WTC11 (cell line): Measurements from ENCODE around the gene SLC26A2. TPM values are rescaled to one million over a fixed set of nuclear protein-coding genes. Genes with fewer than 3 reads are reported as not detected.

ENCODE experiments used
- ATAC-seq: fragments of 200-7000 bp; cut with Tn5 transposase; 2 replicates; pipeline ENCODE4 v1.10.0; 2021; ENCODE audit warnings: mild to moderate bottlenecking, moderate library complexity
- CTCF ChIA-PET: fragments of 300-600 bp; sonication (Branson Sonifier 250); formaldehyde crosslinking; loops from one replicate; lab custom pipeline; 2021; ENCODE audit warnings: antibody characterized with exemption; lab: Charles Lee
- POLR2A ChIA-PET: fragments of 350-600 bp; sonication (Branson Sonifier 250); formaldehyde crosslinking; loops from one replicate; lab custom pipeline; 2021; ENCODE audit warnings: antibody characterized with exemption; lab: Charles Lee
- DNase-seq: peaks from one replicate; pipeline ENCODE4 v3.0.0; 2021; ENCODE audit warnings: low spot score
- H3K27ac Mint-ChIP-seq: 2 replicates; pipeline ENCODE4 v1.8.0; 2021; ENCODE audit warnings: mixed read lengths
- H3K27me3 Mint-ChIP-seq: 2 replicates; pipeline ENCODE4 v1.8.0; 2021; ENCODE audit warnings: low read depth, mild to moderate bottlenecking, moderate library complexity, mixed read lengths
- H3K36me3 Mint-ChIP-seq: 2 replicates; pipeline ENCODE4 v1.8.0; 2021; ENCODE audit warnings: mixed read lengths
- H3K4me1 Mint-ChIP-seq: 2 replicates; pipeline ENCODE4 v1.8.0; 2022; ENCODE audit warnings: mixed read lengths
- H3K4me3 Mint-ChIP-seq: 2 replicates; pipeline ENCODE4 v1.8.0; 2021; ENCODE audit warnings: mild to moderate bottlenecking, moderate library complexity, mixed read lengths
- H3K9me3 Mint-ChIP-seq: 2 replicates; pipeline ENCODE4 v1.8.0; 2021; ENCODE audit warnings: mixed read lengths
- AFF4 ChIP-seq: sonication (generic); formaldehyde crosslinking; IDR thresholded peaks from 2 replicates; pipeline ENCODE4 v1.8.1; 2023; ENCODE audit warnings: mild to moderate bottlenecking, missing genetic modification reagents, borderline replicate concordance
- ETV6 ChIP-seq: sonication (generic); formaldehyde crosslinking; IDR thresholded peaks from 2 replicates; pipeline ENCODE4 v1.8.1; 2022; ENCODE audit warnings: mild to moderate bottlenecking, missing genetic modification reagents
- FOXP1 ChIP-seq: sonication (generic); formaldehyde crosslinking; IDR thresholded peaks from 2 replicates; pipeline ENCODE4 v1.8.0; 2022; ENCODE audit warnings: missing genetic modification reagents, mild to moderate bottlenecking, moderate library complexity, borderline replicate concordance
- GABPB1 ChIP-seq: sonication (generic); formaldehyde crosslinking; IDR thresholded peaks from 2 replicates; pipeline ENCODE4 v1.8.1; 2023; ENCODE audit warnings: mild to moderate bottlenecking, missing genetic modification reagents
- IRF1 ChIP-seq: sonication (generic); formaldehyde crosslinking; IDR thresholded peaks from 2 replicates; pipeline ENCODE4 v1.8.0; 2023; ENCODE audit warnings: missing genetic modification reagents
- KAT7 ChIP-seq: sonication (generic); formaldehyde crosslinking; IDR thresholded peaks from 2 replicates; pipeline ENCODE4 v1.8.1; 2023; ENCODE audit warnings: missing genetic modification reagents, mild to moderate bottlenecking, borderline replicate concordance
- MLX ChIP-seq: sonication (generic); formaldehyde crosslinking; IDR thresholded peaks from 2 replicates; pipeline ENCODE4 v1.8.1; 2023; ENCODE audit warnings: mild to moderate bottlenecking, missing genetic modification reagents, moderate library complexity
- NR1H2 ChIP-seq: sonication (generic); formaldehyde crosslinking; IDR thresholded peaks from 2 replicates; pipeline ENCODE4 v1.9.0; 2021; ENCODE audit warnings: mild to moderate bottlenecking, moderate library complexity, missing genetic modification reagents
- NR2C2 ChIP-seq: sonication (generic); formaldehyde crosslinking; IDR thresholded peaks from 2 replicates; pipeline ENCODE4 v1.8.0; 2022; ENCODE audit warnings: mild to moderate bottlenecking, missing genetic modification reagents
- RELA ChIP-seq: sonication (generic); formaldehyde crosslinking; IDR thresholded peaks from 2 replicates; pipeline ENCODE4 v1.8.1; 2022; ENCODE audit warnings: missing genetic modification reagents, mild to moderate bottlenecking, borderline replicate concordance
- SOX15 ChIP-seq: fragments of 250-450 bp; sonication (Bioruptor Pico); IDR thresholded peaks from 2 replicates; pipeline ENCODE4 v1.9.0; 2021; ENCODE audit warnings: mild to moderate bottlenecking
- ZBTB21 ChIP-seq: sonication (generic); formaldehyde crosslinking; IDR thresholded peaks from 2 replicates; pipeline ENCODE4 v1.8.1; 2023; ENCODE audit warnings: mild to moderate bottlenecking, missing genetic modification reagents, borderline replicate concordance
- ZNF219 ChIP-seq: sonication (generic); formaldehyde crosslinking; IDR thresholded peaks from 2 replicates; pipeline ENCODE4 v1.8.0; 2023; ENCODE audit warnings: missing genetic modification reagents, mild to moderate bottlenecking, borderline replicate concordance
- ZNF416 ChIP-seq: fragments of 250-450 bp; sonication (Bioruptor Pico); IDR thresholded peaks from 2 replicates; pipeline ENCODE4 v1.9.0; 2021; ENCODE audit warnings: mild to moderate bottlenecking, inconsistent platforms
- ZNF423 ChIP-seq: fragments of 250-450 bp; sonication (Bioruptor Pico); IDR thresholded peaks from 2 replicates; pipeline ENCODE4 v2.1.2; 2022; ENCODE audit warnings: mild to moderate bottlenecking, moderate library complexity
- total RNA-seq: library from RNA; stranded (reverse); gene quantifications from 3 replicates; pipeline ENCODE4 v1.2.3, GENCODE V29; 2021

The SLC26A2 gene
- total RNA-seq, 1 experiment from 2014 or later, result 11.1 TPM

- TF ChIP-seq ZNF416 (CRISPR knock-in tag) (no peak), MLX (no peak), ZBTB21 (CRISPR knock-in tag) (no peak)
Observed at GRCh38 chr5:149954798-149955197, 5.8 kb upstream of the SLC26A2 start (continued).

- DNase-seq (no peak), ATAC-seq (no peak)
- Mint-ChIP-seq H3K36me3 (no peaks in the 10 kb centered on the region), H3K9me3 (no peaks in the 10 kb centered on the region), H3K27ac (no peak overlapping the region), H3K4me1 (peaks cover 15% of the 10 kb centered on the region), H3K27me3 (peaks cover 5% of the 10 kb centered on the region; the same call in 1 of the 2 replicates), H3K4me3 (no peak overlapping the region)
- POLR2A ChIA-PET, result no interaction called here
- TF ChIP-seq NR2C2, result no peak
- TF ChIP-seq, all 79 proteins: peak for 0
- CTCF ChIA-PET, result no interaction called here
Observed at GRCh38 chr5:149956685-149957084, 3.9 kb upstream of the SLC26A2 start.

GRCh38 chr5:149957855-149958254 is 2.7 kb upstream of the SLC26A2 start:
- Mint-ChIP-seq H3K27me3 (peaks cover 8% of the 10 kb centered on the region; the same call in 1 of the 2 replicates), H3K4me1 (peaks cover 19% of the 10 kb centered on the region), H3K4me3 (no peak overlapping the region), H3K36me3 (no peaks in the 10 kb centered on the region), H3K9me3 (no peaks in the 10 kb centered on the region), H3K27ac (no peak overlapping the region)
- TF ChIP-seq AFF4 (CRISPR knock-in tag) (no peak), FOXP1 (CRISPR knock-in tag) (no peak), SOX15 (CRISPR knock-in tag) (no peak), IRF1 (no peak), RELA (CRISPR knock-in tag) (no peak), ZNF423 (no peak), KAT7 (no peak)
- ATAC-seq (no peak), DNase-seq (no peak)
- ChIA-PET POLR2A (no interaction called here), CTCF (interaction anchor here (0.9 to 5.7 kb wide), 4 partner anchors 33 to 124 kb away, joined by 3 to 60 read pairs (median 12); no protein-coding TSS in a partner anchor)

GRCh38 chr5:149959406-149960236 is 937 bp upstream of the SLC26A2 start:
- no peaks in the 10 kb centered on the region for H3K36me3 Mint-ChIP-seq
- H3K27ac Mint-ChIP-seq, result peak overlapping the region; percentile 94
- no peaks in the 10 kb centered on the region for H3K9me3 Mint-ChIP-seq
- H3K4me3 Mint-ChIP-seq, result peak overlapping the region; percentile 79
- ATAC-seq (peak; percentile 5; the same call in 1 of the 2 replicates), DNase-seq (no peak)
- H3K4me1 Mint-ChIP-seq, result peaks cover 19% of the 10 kb centered on the region
- ChIA-PET CTCF (interaction anchor here (0.7 to 5.7 kb wide), 27 partner anchors 8 to 323 kb away, joined by 3 to 60 read pairs (median 5); partner anchors contain the start of genes HMGXB3 and TIGD6), POLR2A (interaction anchor here (1.0 to 1.5 kb wide), 3 partner anchors 9 to 107 kb away, joined by 3 to 5 read pairs (median 4); partner anchors contain the start of genes HMGXB3 and TIGD6)
- TF ChIP-seq NR1H2 (no peak), ZBTB21 (CRISPR knock-in tag) (no peak), ETV6 (CRISPR knock-in tag) (no peak), GABPB1 (no peak), ZNF219 (CRISPR knock-in tag) (no peak)
- H3K27me3 Mint-ChIP-seq, result peaks cover 8% of the 10 kb centered on the region; the same call in 1 of the 2 replicates
